Measurements from ENCODE around the gene NFATC2IP. TPM values are rescaled to one million over a fixed set of nuclear protein-coding genes. Genes with fewer than 3 reads are reported as not detected.

The NFATC2IP gene
- total and polyA plus RNA-seq, 9 of the 15 experiments (the other 6 are each of a cell fraction or from before 2014, with no cell fraction given): 15.6 to 106 (median 46.9) TPM

DNA sequence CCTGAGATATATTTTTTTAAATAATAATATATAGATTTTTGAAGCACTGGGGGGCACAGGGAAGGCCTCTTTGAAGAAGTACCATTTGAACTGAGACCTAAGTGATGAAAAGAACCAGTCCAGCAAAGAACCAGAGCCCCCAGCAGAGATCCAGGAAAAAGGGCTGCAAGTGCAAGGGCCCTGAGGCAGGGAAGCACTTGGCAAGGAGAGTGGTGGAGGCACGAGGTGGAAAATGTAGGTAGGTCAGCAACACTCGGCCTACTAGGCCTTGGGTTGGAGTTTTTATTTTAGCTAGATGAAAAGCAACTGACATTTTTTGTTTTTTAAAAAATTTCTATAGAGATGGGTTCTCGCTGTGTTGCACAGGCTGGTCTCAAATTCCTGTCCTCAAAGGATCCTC is 20.5 kb upstream of the NFATC2IP start:
- TF ChIP-seq HMGN3 (IDR thresholded peaks at IDR 0.05; ENCODE audit: borderline replicate concordance, extremely low read depth, insufficient read length, low read depth, low read length): no peak
- TF ChIP-seq CUX1 (CRISPR knock-in tag; IDR thresholded peaks at IDR 0.05): no peak
- TF ChIP-seq RBM17 (IDR thresholded peaks at IDR 0.05; ENCODE audit: borderline replicate concordance, low read depth, low read length): no peak
- 0 out of 2 replicates have a peak, but pooled peaks have one; percentile 20 for TF ChIP-seq BCOR (IDR thresholded peaks at IDR 0.05)
- no peak for TF ChIP-seq NR2C2 (CRISPR knock-in tag; IDR thresholded peaks at IDR 0.05)
- TF ChIP-seq NR2C2 (tag; IDR thresholded peaks at IDR 0.05): no peak
- TF ChIP-seq, protein P1, sequence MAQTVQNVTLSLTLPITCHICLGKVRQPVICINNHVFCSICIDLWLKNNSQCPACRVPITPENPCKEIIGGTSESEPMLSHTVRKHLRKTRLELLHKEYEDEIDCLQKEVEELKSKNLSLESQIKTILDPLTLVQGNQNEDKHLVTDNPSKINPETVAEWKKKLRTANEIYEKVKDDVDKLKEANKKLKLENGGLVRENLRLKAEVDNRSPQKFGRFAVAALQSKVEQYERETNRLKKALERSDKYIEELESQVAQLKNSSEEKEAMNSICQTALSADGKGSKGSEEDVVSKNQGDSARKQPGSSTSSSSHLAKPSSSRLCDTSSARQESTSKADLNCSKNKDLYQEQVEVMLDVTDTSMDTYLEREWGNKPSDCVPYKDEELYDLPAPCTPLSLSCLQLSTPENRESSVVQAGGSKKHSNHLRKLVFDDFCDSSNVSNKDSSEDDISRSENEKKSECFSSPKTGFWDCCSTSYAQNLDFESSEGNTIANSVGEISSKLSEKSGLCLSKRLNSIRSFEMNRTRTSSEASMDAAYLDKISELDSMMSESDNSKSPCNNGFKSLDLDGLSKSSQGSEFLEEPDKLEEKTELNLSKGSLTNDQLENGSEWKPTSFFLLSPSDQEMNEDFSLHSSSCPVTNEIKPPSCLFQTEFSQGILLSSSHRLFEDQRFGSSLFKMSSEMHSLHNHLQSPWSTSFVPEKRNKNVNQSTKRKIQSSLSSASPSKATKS (CRISPR knock-in tag; IDR thresholded peaks at IDR 0.05): no peak
- TF ChIP-seq PHF8 (IDR thresholded peaks at IDR 0.05; ENCODE audit: borderline replicate concordance, low read length): no peak
- TF ChIP-seq RBM25 (IDR thresholded peaks at IDR 0.05; ENCODE audit: low read depth, low read length, severe bottlenecking): peak; percentile 84
- no peak overlapping the region for H3K9ac ChIP-seq (ENCODE audit: insufficient read depth in 1 of 2, low read depth in 2 of 2, low read length in 2 of 2)
- POLR2A ChIA-PET: interaction anchor here (0.6 kb wide), 1 partner anchor 98 kb away, joined by 3 read pairs; no protein-coding TSS in a partner anchor
- WGBS (ENCODE audit: insufficient coverage, low coverage, missing lambda C conversion rate): 42% methylated on average over 3 of the region's 3 CpGs
- ATAC-seq: no peak
- DNase-seq (ENCODE audit: extremely low read depth in 1 of 4, low spot score in 3 of 4): no peak
- CTCF ChIA-PET (ENCODE audit: low intra/inter-chr PET ratio): no interaction called here
- no peaks in the 10 kb centered on the region for H3K9me3 ChIP-seq (replicated peaks; ENCODE audit: control insufficient read depth, insufficient read depth, low read depth, low read length)
- H3K27me3 ChIP-seq (ENCODE audit: control insufficient read depth in 2 of 2, insufficient read depth in 2 of 2, low read length in 2 of 2): no peaks in the 10 kb centered on the region
- no peak overlapping the region for H3K4me2 ChIP-seq (ENCODE audit: insufficient read depth, low read length)
- 0 out of 3 replicates have a peak, but pooled peaks cover under 1% of the 10 kb centered on the region for H3K79me2 ChIP-seq (ENCODE audit: control insufficient read depth, insufficient read depth, low read length)
- H3K9me1 ChIP-seq (ENCODE audit: control insufficient read depth, insufficient read depth, low read length): no peaks in the 10 kb centered on the region
- no peak overlapping the region for H3K4me3 ChIP-seq
- peaks cover 4 to 21% of the 10 kb centered on the region in 2 experiments; a peak in 4 of 5 replicates for H3K4me1 ChIP-seq (replicated peaks in 1 of 2; ENCODE audit: control insufficient read depth in 2 of 2, insufficient read depth in 2 of 2, low read length in 2 of 2)
- no peak overlapping the region for H3K27ac ChIP-seq (ENCODE audit: extremely low read depth, low read depth, low read length)
- no peaks in the 10 kb centered on the region for H3K36me3 ChIP-seq (ENCODE audit: control insufficient read depth, insufficient read depth, low read length)
- FAIRE-seq: no peak
- H2AFZ ChIP-seq (ENCODE audit: low read depth, low read length): no peak overlapping the region
- no TSS peak for BruUV-seq (replicated peaks)
- H4K20me1 ChIP-seq (replicated peaks; ENCODE audit: control insufficient read depth, insufficient read depth, low read length): no peaks in the 10 kb centered on the region
- intact Hi-C loops (cut with micrococcal nuclease) (no loop called here), in situ Hi-C loops (cut with MboI) (loop anchor here (25.0 kb wide), 1 partner anchor 493 kb away; no protein-coding TSS in a partner anchor)

All from K562 (cell line).